G401.6 (cell line): ENCODE results near the gene BCAP31.
"Not testable (repeated sequence)": the region's sequence is repeated elsewhere in the genome, so short reads cannot be mapped to it uniquely, and the experiment has no call there.

ENCODE experiments used
- FAIRE-seq: peaks from 2 replicates; lab custom pipeline; 2012; peaks lifted over from hg19 to GRCh38; lab: Jason Lieb, UNC

The BCAP31 gene

DNA sequence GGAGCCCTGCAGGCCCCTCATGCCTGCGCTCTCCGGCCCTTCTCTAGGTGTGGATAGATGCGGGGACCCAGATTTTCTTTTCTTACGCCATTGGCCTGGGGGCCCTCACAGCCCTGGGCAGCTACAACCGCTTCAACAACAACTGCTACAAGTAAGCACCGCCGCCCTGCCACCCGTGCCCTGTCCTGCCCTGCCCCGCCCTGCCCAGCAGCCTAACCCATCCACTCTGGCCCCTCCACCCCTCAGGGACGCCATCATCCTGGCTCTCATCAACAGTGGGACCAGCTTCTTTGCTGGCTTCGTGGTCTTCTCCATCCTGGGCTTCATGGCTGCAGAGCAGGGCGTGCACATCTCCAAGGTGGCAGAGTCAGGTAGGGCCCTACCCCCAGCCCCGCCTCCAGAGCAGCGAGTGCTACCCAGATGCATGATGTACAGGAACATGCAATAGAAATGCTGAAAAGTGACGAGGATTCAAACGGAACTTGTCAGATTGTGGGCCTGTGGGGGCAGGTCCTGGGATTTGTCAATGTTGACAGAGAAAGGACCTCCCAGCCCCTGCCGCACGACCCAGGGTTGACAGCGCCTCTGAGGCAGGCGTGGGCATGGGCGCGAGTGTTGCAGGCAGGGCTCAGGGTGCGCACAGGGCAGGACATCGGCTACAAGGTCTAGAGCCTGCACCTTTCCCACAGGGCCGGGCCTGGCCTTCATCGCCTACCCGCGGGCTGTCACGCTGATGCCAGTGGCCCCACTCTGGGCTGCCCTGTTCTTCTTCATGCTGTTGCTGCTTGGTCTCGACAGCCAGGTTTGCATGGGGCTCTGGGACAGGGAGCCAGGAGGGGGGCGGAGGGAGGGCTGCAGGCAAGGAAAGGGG is 30.7 kb downstream of the BCAP31 start:
- FAIRE-seq: no peak

DNA sequence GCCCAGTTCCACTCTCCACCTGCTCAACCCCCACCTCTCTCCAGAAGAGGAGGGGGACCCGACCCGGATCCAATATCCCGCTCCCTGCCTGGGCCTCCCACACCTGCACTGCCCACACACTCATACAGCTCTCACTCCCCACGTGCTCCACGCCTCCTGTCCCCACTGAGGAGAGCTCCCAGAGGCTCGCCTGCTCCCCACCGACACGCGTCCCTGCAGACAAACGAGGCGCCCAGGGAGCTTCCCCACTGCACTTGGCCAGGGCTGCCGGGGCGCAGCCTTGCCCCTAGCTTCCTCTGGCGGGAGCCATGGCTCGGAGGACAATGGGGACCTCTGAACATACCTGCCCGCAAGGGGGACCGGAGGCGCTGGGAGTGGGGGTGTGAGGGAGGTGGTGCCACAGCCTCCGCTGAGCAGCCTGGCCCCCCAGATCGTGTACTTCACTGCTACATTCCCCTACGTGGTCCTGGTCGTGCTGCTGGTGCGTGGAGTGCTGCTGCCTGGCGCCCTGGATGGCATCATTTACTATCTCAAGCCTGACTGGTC is 31.5 kb downstream of the BCAP31 start:
- no peak for FAIRE-seq

DNA sequence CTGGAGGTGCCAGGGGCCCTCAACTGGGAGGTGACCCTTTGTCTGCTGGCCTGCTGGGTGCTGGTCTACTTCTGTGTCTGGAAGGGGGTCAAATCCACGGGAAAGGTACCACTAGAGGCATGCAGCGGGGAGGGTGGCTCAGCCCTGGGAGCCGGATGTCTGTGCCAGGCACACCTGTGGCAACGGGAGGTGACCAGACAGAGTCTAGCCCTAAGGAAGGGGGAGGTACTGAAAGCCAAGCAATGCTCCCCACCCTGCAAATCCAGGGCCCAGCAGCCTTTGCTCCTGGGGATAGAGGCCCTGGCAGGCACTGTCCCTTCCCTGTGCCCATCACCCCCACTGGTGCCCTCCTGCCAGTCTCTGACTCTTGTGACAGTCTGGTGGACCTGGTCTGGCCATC is 32.2 kb downstream of the BCAP31 start:
- FAIRE-seq: no peak

DNA sequence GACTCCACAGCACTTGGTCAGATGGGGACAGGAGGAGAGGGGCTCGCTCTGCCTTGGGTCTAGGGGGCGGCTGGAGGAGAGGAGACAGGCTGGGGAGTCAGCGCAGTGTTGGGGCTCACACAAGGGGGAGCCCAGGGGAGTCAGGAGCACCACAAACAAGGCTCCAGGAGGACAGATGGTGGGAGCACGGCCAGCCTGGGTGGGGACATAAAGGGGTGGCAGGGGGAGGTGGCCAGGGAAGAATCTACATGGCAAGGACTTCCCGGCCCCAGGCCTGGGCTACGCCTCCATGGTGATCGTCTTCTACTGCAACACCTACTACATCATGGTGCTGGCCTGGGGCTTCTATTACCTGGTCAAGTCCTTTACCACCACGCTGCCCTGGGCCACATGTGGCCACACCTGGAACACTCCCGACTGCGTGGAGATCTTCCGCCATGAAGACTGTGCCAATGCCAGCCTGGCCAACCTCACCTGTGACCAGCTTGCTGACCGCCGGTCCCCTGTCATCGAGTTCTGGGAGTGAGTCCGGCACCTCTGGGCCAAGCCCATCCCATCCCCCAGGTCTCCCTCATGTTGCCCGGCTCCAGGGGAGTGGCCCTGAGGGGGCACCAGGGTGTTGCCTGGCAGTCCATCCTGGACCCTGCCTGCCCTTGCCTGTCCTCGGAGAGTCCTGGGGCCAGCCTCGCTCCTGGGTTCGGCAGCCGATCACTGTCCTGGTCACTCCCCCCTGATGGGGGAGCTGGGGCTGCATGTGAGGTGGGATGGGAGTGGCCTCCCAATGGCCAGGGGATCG is 33.0 kb downstream of the BCAP31 start:
- not testable (repeated sequence) for FAIRE-seq

DNA sequence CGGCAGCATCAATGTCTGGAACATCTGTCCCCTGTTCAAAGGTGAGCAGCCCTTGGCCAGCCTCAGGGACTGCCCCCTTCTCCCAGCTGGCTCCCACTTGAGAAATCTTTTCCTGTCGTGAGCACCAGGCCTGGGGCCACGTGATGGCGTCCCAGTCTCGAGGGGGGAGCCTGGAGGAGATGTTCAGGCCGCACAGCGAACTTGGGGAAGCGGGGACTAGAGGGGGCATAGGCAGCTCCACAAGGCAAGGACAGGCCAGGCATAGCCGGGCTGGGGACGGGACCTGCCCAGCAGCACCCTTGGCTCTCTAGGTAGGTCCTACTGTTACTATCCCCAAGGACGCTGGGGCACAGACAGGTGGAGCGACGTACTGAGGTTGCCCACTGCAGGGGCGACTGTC is 33.7 kb downstream of the BCAP31 start:
- FAIRE-seq: no peak

DNA sequence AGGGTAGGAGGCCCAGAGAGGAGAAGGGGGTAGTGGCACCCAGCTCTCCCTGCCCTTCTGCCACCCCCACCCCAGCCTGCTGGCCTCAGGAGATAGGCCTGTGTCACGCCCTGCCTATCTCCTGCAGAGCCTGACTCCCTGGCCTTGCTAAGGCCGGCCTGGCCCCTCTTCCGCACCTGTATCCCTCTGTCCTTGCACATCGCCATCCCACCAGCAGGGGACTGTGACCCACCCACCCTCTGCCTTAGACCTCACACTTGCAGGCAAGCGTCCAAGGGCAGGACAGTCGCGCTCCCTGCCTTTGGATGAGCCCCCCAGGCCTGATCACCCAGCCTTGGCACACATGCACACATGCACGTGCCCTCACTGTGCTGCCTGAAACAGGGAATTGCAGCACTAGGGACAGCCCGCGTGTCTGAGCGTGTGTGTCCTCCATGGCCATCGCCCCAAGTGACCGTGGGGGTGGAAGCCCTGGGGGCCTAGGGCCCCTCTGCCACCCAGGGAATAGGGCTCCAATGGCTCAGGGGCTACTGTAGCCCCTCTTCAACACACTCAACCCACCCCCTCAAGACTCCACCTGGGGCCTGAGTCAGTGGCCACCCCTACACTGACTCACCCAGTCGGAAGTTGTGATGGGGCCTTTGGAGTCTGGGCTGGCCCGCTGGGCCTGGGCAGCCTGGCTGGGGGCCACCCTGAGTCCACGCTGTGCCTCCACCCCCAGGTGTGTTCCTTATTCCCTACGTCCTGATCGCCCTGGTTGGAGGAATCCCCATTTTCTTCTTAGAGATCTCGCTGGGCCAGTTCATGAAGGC is 34.3 kb downstream of the BCAP31 start:
- FAIRE-seq: no peak

- FAIRE-seq: no peak
These were observed 35.1 kb downstream of the BCAP31 start for GRCh38 chrX:153688911-153689590.

GRCh38 chrX:153688506-153688905 is 35.7 kb downstream of the BCAP31 start:
- no peak for FAIRE-seq

- FAIRE-seq: no peak
These were observed 36.1 kb downstream of the BCAP31 start for GRCh38 chrX:153688071-153688470.

- FAIRE-seq: no peak
These were observed 36.8 kb downstream of the BCAP31 start, which contains the start of gene SLC6A8 for GRCh38 chrX:153687121-153688039. Gene SLC6A8, plus strand, starts transcription at chrX:153687926. Its CDS starts 649 bp downstream, at chrX:153688575.

- FAIRE-seq: no peak
These were observed 37.5 kb downstream of the BCAP31 start for GRCh38 chrX:153686711-153687110.

- no peak for FAIRE-seq
These were observed 38.2 kb downstream of the BCAP31 start for GRCh38 chrX:153685751-153686696.

GRCh38 chrX:153685156-153685536 is 39.0 kb downstream of the BCAP31 start:
- no peak for FAIRE-seq

DNA sequence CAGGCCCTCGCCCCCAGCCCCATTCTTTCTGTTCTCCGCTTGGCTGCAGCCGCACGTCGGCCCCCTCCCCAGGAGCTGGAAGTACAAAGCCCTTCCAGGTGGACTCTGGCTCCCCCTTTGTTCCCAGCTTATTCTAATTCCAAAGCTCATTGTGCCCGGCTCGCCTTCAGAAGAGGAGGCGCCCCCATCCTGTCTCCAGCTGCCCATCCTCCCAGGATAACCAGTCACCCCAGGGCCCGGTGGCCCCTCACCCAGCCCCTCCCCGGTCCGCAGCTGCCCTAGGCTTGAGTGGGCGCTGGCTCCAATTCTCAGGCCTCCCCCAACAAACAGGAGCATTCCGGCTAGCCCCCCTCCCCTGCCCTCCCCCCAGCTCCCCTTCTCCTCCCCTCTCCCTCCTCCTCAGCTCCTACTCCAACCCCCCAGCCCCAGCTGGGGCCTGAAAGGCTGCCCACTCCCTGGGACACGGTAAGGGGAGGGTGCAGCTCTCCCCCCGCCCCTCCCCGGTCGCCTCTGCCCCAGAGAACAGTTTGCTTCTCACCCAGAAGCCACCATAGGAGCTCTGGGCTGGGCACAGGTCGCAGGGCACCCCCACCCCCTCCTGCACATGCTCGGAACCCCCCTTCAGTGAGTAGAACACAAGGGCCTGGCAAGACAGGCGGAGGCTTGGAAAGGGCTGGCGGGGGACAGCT is 39.6 kb downstream of the BCAP31 start:
- FAIRE-seq: no peak

GRCh38 chrX:153683486-153683885 is 40.7 kb downstream of the BCAP31 start:
- not testable (repeated sequence) for FAIRE-seq

GRCh38 chrX:153681175-153681574 is 43.0 kb downstream of the BCAP31 start:
- FAIRE-seq: no peak

DNA sequence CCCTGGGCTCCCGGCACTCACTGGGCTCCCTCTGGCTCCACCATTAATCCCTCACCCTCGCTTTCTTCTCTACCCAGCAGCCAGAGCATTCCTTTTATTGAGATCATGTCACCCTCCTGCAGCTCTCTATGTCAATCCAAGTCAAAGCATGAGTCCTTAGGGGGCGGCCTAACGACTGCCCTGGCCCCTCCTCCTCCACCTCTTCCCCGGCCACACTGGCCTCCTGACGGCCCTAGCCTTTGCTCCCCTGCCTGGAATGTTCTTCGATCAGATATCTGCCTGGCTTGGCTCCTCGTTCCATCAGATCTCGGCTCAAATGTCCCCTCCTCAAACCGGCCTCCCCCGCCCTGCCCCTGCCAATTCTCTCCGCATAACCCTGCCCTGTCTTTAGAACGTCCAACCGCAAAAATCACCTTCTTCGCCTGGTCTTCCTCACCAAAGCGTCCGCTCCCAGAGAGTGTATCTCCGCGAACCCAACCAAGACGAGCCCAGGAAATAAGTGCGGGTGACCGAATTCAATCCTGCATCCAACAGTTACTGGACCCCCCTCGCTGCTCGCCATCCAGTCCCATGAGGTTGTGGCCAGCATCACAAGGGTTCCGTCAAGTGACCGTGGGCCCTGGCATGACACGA is 49.9 kb downstream of the BCAP31 start:
- FAIRE-seq: no peak
